Memory B cell (primary cell): ENCODE results near the gene PARP8.

ENCODE experiments used
- ATAC-seq: fragments of 150-1000 bp; cut with Tn5 transposase; 2 replicates; pipeline ENCODE4 v1.10.0; 2021; ENCODE audit warnings: low read depth, mild to moderate bottlenecking, moderate library complexity
- DNase-seq, 2 donors: peaks; one replicate each; pipeline ENCODE4 v3.0.0; 2022; ENCODE audit warnings: low spot score in 2 of 2
- H3K27ac Mint-ChIP-seq: one replicate; pipeline ENCODE4 v1.8.0; 2022; ENCODE audit warnings: mild to moderate bottlenecking, moderate library complexity, mixed read lengths
- H3K27me3 Mint-ChIP-seq: one replicate; pipeline ENCODE4 v1.8.0; 2022; ENCODE audit warnings: mixed read lengths
- H3K36me3 Mint-ChIP-seq: one replicate; pipeline ENCODE4 v1.8.0; 2022; ENCODE audit warnings: mild to moderate bottlenecking, mixed read lengths
- H3K4me1 Mint-ChIP-seq: one replicate; pipeline ENCODE4 v1.8.0; 2022; ENCODE audit warnings: mixed read lengths
- H3K4me3 Mint-ChIP-seq: one replicate; pipeline ENCODE4 v1.8.0; 2022; ENCODE audit warnings: mild to moderate bottlenecking, moderate library complexity, mixed read lengths
- H3K9me3 Mint-ChIP-seq: one replicate; pipeline ENCODE4 v1.8.0; 2022; ENCODE audit warnings: mixed read lengths

PARP8 gene

DNA sequence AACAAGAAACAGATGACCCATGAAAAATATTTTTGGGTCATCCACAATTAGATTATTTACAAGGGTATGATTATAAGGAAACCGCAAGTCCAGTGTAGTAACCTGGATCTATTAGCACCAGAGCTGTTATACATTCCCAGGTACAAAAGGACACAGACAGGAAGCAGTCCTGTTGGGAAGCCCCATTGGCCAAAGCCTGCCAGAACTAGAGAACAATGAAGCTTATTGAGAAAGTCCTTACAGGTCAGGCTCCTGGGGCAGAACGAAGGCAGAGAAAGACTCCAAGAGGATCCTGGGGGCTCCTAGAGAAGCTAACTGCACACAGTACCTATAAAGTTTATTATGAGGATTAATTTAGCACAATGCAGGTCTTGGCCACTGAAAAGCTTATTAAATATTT is 169.9 kb downstream of the PARP8 start:
- Mint-ChIP-seq H3K9me3 (no peaks in the 10 kb centered on the region), H3K36me3 (peaks cover 32% of the 10 kb centered on the region), H3K27me3 (no peaks in the 10 kb centered on the region), H3K27ac (no peak overlapping the region), H3K4me1 (no peaks in the 10 kb centered on the region), H3K4me3 (no peak overlapping the region)
- DNase-seq, result no peak
- ATAC-seq, result no peak

DNA sequence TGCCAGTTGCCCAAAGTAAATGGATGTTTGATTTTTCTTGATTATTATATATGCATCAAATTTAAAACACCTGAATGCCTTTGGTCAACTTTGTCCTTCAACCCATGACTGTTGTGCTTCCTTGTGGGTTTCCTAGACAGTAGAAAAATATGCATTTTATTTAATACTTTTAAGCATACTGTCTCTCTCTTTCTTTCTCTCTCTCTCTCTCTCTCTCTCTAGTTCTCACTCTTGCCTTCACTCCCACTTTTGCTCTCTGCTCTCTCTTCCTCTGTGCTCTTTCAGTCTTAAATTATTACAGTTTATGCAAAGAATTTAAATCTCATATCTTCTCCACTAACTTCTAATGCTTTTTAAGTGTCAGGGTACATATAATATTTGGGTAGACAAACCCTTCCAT is 173.0 kb downstream of the PARP8 start:
- no peaks in the 10 kb centered on the region for H3K27me3 Mint-ChIP-seq
- ATAC-seq (no peak), DNase-seq (no peak)
- H3K4me3 Mint-ChIP-seq, result no peak overlapping the region
- no peaks in the 10 kb centered on the region for H3K9me3 Mint-ChIP-seq
- no peak overlapping the region for H3K27ac Mint-ChIP-seq
- no peaks in the 10 kb centered on the region for H3K4me1 Mint-ChIP-seq
- H3K36me3 Mint-ChIP-seq, result peaks cover 24% of the 10 kb centered on the region

GRCh38 chr5:50843091-50843490 is 176.7 kb downstream of the PARP8 start:
- ATAC-seq (no peak), DNase-seq (no peak)
- Mint-ChIP-seq H3K36me3 (peaks cover 17% of the 10 kb centered on the region), H3K9me3 (no peaks in the 10 kb centered on the region), H3K27me3 (no peaks in the 10 kb centered on the region), H3K4me3 (no peak overlapping the region), H3K27ac (no peak overlapping the region), H3K4me1 (no peaks in the 10 kb centered on the region)

GRCh38 chr5:50846261-50846660 is 179.8 kb downstream of the PARP8 start:
- DNase-seq, result no peak

GRCh38 chr5:50849554-50849953 is 183.1 kb downstream of the PARP8 start:
- no peaks in the 10 kb centered on the region for H3K27me3 Mint-ChIP-seq
- ATAC-seq, result no peak
- H3K9me3 Mint-ChIP-seq, result no peaks in the 10 kb centered on the region
- no peak overlapping the region for H3K4me3 Mint-ChIP-seq
- H3K4me1 Mint-ChIP-seq, result peaks cover 17% of the 10 kb centered on the region
- H3K36me3 Mint-ChIP-seq, result no peaks in the 10 kb centered on the region
- no peak for DNase-seq
- H3K27ac Mint-ChIP-seq, result no peak overlapping the region

More at GRCh38 chr5:50846261-50846660, 179.8 kb downstream of the PARP8 start:
- H3K27ac Mint-ChIP-seq, result no peak overlapping the region
- H3K36me3 Mint-ChIP-seq, result peaks cover 3% of the 10 kb centered on the region
- ATAC-seq, result no peak
- H3K9me3 Mint-ChIP-seq, result no peaks in the 10 kb centered on the region
- no peak overlapping the region for H3K4me3 Mint-ChIP-seq
- H3K27me3 Mint-ChIP-seq, result no peaks in the 10 kb centered on the region
- no peaks in the 10 kb centered on the region for H3K4me1 Mint-ChIP-seq

GRCh38 chr5:50853151-50853550 is 186.7 kb downstream of the PARP8 start:
- Mint-ChIP-seq H3K9me3 (no peaks in the 10 kb centered on the region), H3K27me3 (no peaks in the 10 kb centered on the region), H3K4me1 (peaks cover 36% of the 10 kb centered on the region), H3K36me3 (peaks cover 2% of the 10 kb centered on the region), H3K27ac (peak overlapping the region; percentile 76), H3K4me3 (peak overlapping the region; percentile 14)
- DNase-seq, result peak; percentile 38 to 61
- peak; percentile 91 for ATAC-seq

- H3K9me3 Mint-ChIP-seq, result no peaks in the 10 kb centered on the region
- no peaks in the 10 kb centered on the region for H3K27me3 Mint-ChIP-seq
- H3K4me3 Mint-ChIP-seq, result no peak overlapping the region
- H3K27ac Mint-ChIP-seq, result peak overlapping the region; percentile 76
- ATAC-seq (no peak), DNase-seq (no peak)
- H3K4me1 Mint-ChIP-seq, result peaks cover 36% of the 10 kb centered on the region
- peaks cover 2% of the 10 kb centered on the region for H3K36me3 Mint-ChIP-seq
Measured at GRCh38 chr5:50854082-50854481, 187.6 kb downstream of the PARP8 start.

- H3K4me1 Mint-ChIP-seq, result peaks cover 36% of the 10 kb centered on the region
- peaks cover 2% of the 10 kb centered on the region for H3K9me3 Mint-ChIP-seq
- peaks cover 2% of the 10 kb centered on the region for H3K36me3 Mint-ChIP-seq
- H3K27me3 Mint-ChIP-seq, result no peaks in the 10 kb centered on the region
- no peak for ATAC-seq
- H3K4me3 Mint-ChIP-seq, result no peak overlapping the region
- H3K27ac Mint-ChIP-seq, result peak overlapping the region; percentile 62
- DNase-seq, result no peak
Measured at GRCh38 chr5:50855001-50855400, 188.6 kb downstream of the PARP8 start.

- H3K36me3 Mint-ChIP-seq, result peaks cover 5% of the 10 kb centered on the region
- no peaks in the 10 kb centered on the region for H3K27me3 Mint-ChIP-seq
- peak overlapping the region; percentile 59 for H3K4me3 Mint-ChIP-seq
- ATAC-seq, result peak; percentile 71
- peaks cover 4% of the 10 kb centered on the region for H3K9me3 Mint-ChIP-seq
- H3K27ac Mint-ChIP-seq, result peak overlapping the region; percentile 91
- peaks cover 36% of the 10 kb centered on the region for H3K4me1 Mint-ChIP-seq
- DNase-seq, result peak in 1 of 2 donors; percentile 26
Measured at GRCh38 chr5:50856401-50857119, 190.1 kb downstream of the PARP8 start.

DNA sequence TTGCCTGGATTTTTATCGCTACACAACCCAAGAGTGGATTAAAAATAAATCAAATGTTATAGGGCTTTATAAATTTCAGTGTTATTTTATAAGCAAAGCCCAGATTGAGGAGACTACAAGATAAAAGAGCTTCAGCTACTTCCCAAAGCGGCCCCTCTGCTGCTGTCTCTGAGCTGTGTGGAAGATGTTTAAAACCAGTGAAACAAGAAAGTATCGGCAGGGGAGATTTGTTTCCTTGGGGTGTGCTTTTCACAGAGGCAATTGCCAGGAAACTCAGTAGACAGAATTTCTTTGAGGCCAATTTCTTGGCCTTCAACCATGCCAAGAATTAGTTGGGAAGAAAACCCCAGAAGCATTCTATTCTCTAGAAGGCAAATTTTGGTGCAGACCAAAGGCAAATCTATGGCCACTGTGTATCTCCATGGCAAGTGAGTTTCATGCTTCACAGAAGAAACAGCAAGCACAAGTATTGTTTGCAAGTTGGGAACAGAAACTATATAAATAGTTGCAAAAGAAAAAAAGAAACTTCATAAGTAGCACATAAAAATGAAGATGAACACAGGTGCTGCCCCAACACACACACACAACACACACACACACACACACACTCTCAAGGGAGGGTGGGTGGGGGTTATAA is 197.2 kb downstream of the PARP8 start:
- Mint-ChIP-seq H3K27me3 (peaks cover 2% of the 10 kb centered on the region), H3K9me3 (peaks cover 4% of the 10 kb centered on the region), H3K4me3 (no peak overlapping the region), H3K4me1 (no peaks in the 10 kb centered on the region), H3K36me3 (peaks cover 3% of the 10 kb centered on the region), H3K27ac (no peak overlapping the region)
- ATAC-seq, result no peak
- DNase-seq, result no peak

GRCh38 chr5:50864466-50864865 is 198.0 kb downstream of the PARP8 start:
- H3K4me3 Mint-ChIP-seq, result no peak overlapping the region
- H3K27ac Mint-ChIP-seq, result no peak overlapping the region
- peaks cover 4% of the 10 kb centered on the region for H3K9me3 Mint-ChIP-seq
- ATAC-seq (no peak), DNase-seq (no peak)
- no peaks in the 10 kb centered on the region for H3K4me1 Mint-ChIP-seq
- peaks cover 4% of the 10 kb centered on the region for H3K27me3 Mint-ChIP-seq
- peaks cover 3% of the 10 kb centered on the region for H3K36me3 Mint-ChIP-seq

DNA sequence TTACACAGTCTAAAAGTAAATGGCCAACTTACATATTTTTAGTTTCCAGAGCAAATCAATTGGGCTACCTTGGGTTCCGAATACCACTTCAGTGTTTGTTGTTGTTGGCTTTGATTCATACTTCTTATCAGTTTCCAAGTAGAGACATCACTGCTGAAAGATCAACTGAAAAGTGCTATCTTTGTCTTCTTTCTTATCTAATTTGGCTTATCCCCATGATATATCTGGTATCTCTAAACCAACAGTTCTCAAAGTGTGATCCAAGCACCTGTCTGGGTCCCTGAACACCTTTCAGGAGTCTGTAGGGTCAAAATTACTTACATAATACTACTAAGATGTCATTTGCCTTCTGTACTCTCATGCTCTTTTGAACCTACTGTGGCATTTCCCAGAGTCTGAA is 200.0 kb downstream of the PARP8 start:
- DNase-seq, result no peak
- Mint-ChIP-seq H3K4me1 (no peaks in the 10 kb centered on the region), H3K4me3 (no peak overlapping the region), H3K27ac (no peak overlapping the region), H3K9me3 (no peaks in the 10 kb centered on the region), H3K27me3 (peaks cover 8% of the 10 kb centered on the region), H3K36me3 (no peaks in the 10 kb centered on the region)
- ATAC-seq, result no peak

- peaks cover 8% of the 10 kb centered on the region for H3K27me3 Mint-ChIP-seq
- no peak overlapping the region for H3K4me3 Mint-ChIP-seq
- no peak for ATAC-seq
- DNase-seq, result no peak
- H3K4me1 Mint-ChIP-seq, result no peaks in the 10 kb centered on the region
- H3K27ac Mint-ChIP-seq, result no peak overlapping the region
- H3K9me3 Mint-ChIP-seq, result no peaks in the 10 kb centered on the region
- no peaks in the 10 kb centered on the region for H3K36me3 Mint-ChIP-seq
Measured at GRCh38 chr5:50867140-50867539, 200.7 kb downstream of the PARP8 start.

GRCh38 chr5:50873595-50874277 is 207.3 kb downstream of the PARP8 start:
- peak overlapping the region; percentile 18 for H3K27ac Mint-ChIP-seq
- DNase-seq, result no peak
- no peak overlapping the region for H3K4me3 Mint-ChIP-seq
- no peaks in the 10 kb centered on the region for H3K9me3 Mint-ChIP-seq
- H3K36me3 Mint-ChIP-seq, result no peaks in the 10 kb centered on the region
- peaks cover 12% of the 10 kb centered on the region for H3K4me1 Mint-ChIP-seq
- ATAC-seq, result no peak
- H3K27me3 Mint-ChIP-seq, result peaks cover 9% of the 10 kb centered on the region
